Neuronal stem cell (in vitro differentiated cells): ENCODE results near the gene ARHGAP32.

Source experiments
- DNase-seq: peaks from one replicate; pipeline ENCODE4 v3.0.0-alpha.2; 2013; ENCODE audit warnings: low spot score
- H2AFZ ChIP-seq: one replicate; pipeline ENCODE4 v1.6.1; 2013; ENCODE audit warnings: mild to moderate bottlenecking, low read length, inconsistent platforms
- H2AK5ac ChIP-seq: 2 replicates; pipeline ENCODE4 v1.6.1; 2013; ENCODE audit warnings: low read depth, mild to moderate bottlenecking, inconsistent platforms, low read length, moderate library complexity, mixed read lengths
- H2BK120ac ChIP-seq: 2 replicates; pipeline ENCODE4 v1.6.1; 2013; ENCODE audit warnings: low read depth, mild to moderate bottlenecking, inconsistent platforms, low read length, moderate library complexity, mixed read lengths
- H2BK12ac ChIP-seq: one replicate; pipeline ENCODE4 v1.6.1; 2013; ENCODE audit warnings: low read length, inconsistent platforms
- H2BK15ac ChIP-seq: 2 replicates; pipeline ENCODE4 v1.6.1; 2013; ENCODE audit warnings: mild to moderate bottlenecking, low read length, inconsistent platforms, mixed read lengths
- H2BK5ac ChIP-seq: one replicate; pipeline ENCODE4 v1.6.1; 2013; ENCODE audit warnings: inconsistent platforms, mild to moderate bottlenecking, low read length, moderate library complexity
- H3K14ac ChIP-seq: one replicate; pipeline ENCODE4 v1.6.1; 2013; ENCODE audit warnings: low read length, inconsistent platforms
- H3K18ac ChIP-seq: 2 replicates; pipeline ENCODE4 v1.6.1; 2013; ENCODE audit warnings: low read length, inconsistent platforms
- H3K23ac ChIP-seq: 2 replicates; pipeline ENCODE4 v1.6.1; 2013; ENCODE audit warnings: low read depth, mild to moderate bottlenecking, mixed read lengths, low read length, inconsistent platforms; ENCODE audit not compliant: poor library complexity
- H3K27ac ChIP-seq: replicated peaks from 3 replicates; pipeline ENCODE4 v1.5.1; 2013; ENCODE audit warnings: low read length, inconsistent platforms
- H3K27me3 ChIP-seq, 3 experiments: 2 replicates each; pipeline ENCODE4 v1.6.1; 2013; ENCODE audit warnings: low read length in 3 of 3, mild to moderate bottlenecking in 2 of 3, inconsistent platforms in 1 of 3, low read depth in 1 of 3, mixed read lengths in 1 of 3, moderate library complexity in 1 of 3; ENCODE audit not compliant: control insufficient read depth in 3 of 3, insufficient read depth in 3 of 3
- H3K36me3 ChIP-seq, 2 donors: replicated peaks in 1 of 2; 2 replicates each; pipeline ENCODE4 v1.6.1; 2013; ENCODE audit warnings: low read length in 2 of 2; ENCODE audit not compliant: control insufficient read depth in 2 of 2, insufficient read depth in 2 of 2
- H3K4ac ChIP-seq: 2 replicates; pipeline ENCODE4 v1.6.1; 2013; ENCODE audit warnings: inconsistent platforms, mild to moderate bottlenecking, low read length, moderate library complexity
- H3K4me1 ChIP-seq, 2 donors: 1 replicate in 1 of 2; 2 replicates in 1 of 2; pipeline ENCODE4 v1.6.1; 2013; ENCODE audit warnings: low read length in 2 of 2, low read depth in 1 of 2; ENCODE audit not compliant: control insufficient read depth in 2 of 2, insufficient read depth in 1 of 2
- H3K4me2 ChIP-seq: one replicate; pipeline ENCODE4 v1.6.1; 2013; ENCODE audit warnings: mild to moderate bottlenecking, low read length, inconsistent platforms; ENCODE audit not compliant: insufficient read depth, poor library complexity, severe bottlenecking
- H3K4me3 ChIP-seq, 2 donors: 2 replicates each; pipeline ENCODE4 v1.5.1; 2013; ENCODE audit warnings: low read length in 2 of 2, mild to moderate bottlenecking in 2 of 2, inconsistent platforms in 1 of 2, moderate library complexity in 1 of 2
- H3K79me1 ChIP-seq: one replicate; pipeline ENCODE4 v1.6.1; 2013; ENCODE audit warnings: low read depth, mild to moderate bottlenecking, inconsistent platforms, low read length, moderate library complexity
- H3K9ac ChIP-seq: one replicate; pipeline ENCODE4 v1.6.1; 2013; ENCODE audit warnings: mild to moderate bottlenecking, low read depth, low read length, inconsistent platforms; ENCODE audit not compliant: poor library complexity
- H3K9me3 ChIP-seq, 2 donors: replicated peaks in 1 of 2; 2 replicates each; pipeline versions ENCODE3 to v1.6.1; 2013; ENCODE audit warnings: low read length in 2 of 2, mild to moderate bottlenecking in 2 of 2, inconsistent platforms in 1 of 2, low read depth in 1 of 2, mixed read lengths in 1 of 2, moderate library complexity in 1 of 2; ENCODE audit not compliant: control insufficient read depth in 2 of 2, insufficient read depth in 1 of 2
- H4K8ac ChIP-seq: one replicate; pipeline ENCODE4 v1.6.1; 2013; ENCODE audit warnings: low read depth, mild to moderate bottlenecking, inconsistent platforms, low read length, moderate library complexity
- H4K91ac ChIP-seq: one replicate; pipeline ENCODE4 v1.6.1; 2013; ENCODE audit warnings: low read length, low read depth, mild to moderate bottlenecking, inconsistent platforms; ENCODE audit not compliant: poor library complexity
- WGBS, 2 donors: extraction: QIAGEN DNeasy Blood & Tissue Kit; methylation state at CpG; one replicate each; pipeline ENCODE4 v1.1.7; 2013; ENCODE audit warnings: missing lambda C conversion rate in 2 of 2, mixed read lengths in 1 of 2; ENCODE audit not compliant: insufficient read length in 2 of 2, insufficient replicate concordance in 1 of 2; ENCODE audit errors: extremely low coverage in 2 of 2; 5-methylcytosine and 5-hydroxymethylcytosine counted together

Gene ARHGAP32

GRCh38 chr11:129045150-129045549 lies 147.0 kb downstream of the ARHGAP32 start:
- Histone ChIP-seq H3K36me3 (peaks cover 1 to 4% of the 10 kb centered on the region in 2 donors), H3K4me2 (no peak overlapping the region), H3K4me1 (no peaks in the 10 kb centered on the region), H2BK5ac (no peak overlapping the region), H4K91ac (no peak overlapping the region), H3K9me3 (no peaks in the 10 kb centered on the region), H3K4ac (no peak overlapping the region), H3K9ac (no peak overlapping the region), H2BK15ac (no peak overlapping the region), H2AFZ (no peak overlapping the region), H3K27me3 (no peaks in the 10 kb centered on the region), H4K8ac (no peak overlapping the region), H3K14ac (no peak overlapping the region), H2AK5ac (no peak overlapping the region), H3K23ac (no peak overlapping the region), H3K18ac (no peak overlapping the region), H3K79me1 (no peaks in the 10 kb centered on the region), H3K27ac (no peak overlapping the region), H2BK12ac (no peak overlapping the region), H3K4me3 (no peak overlapping the region), H2BK120ac (no peak overlapping the region)
- no peak for DNase-seq
- WGBS, 2 donors: no CpG with 5 or more reads among the region's 5 CpGs

- no CpG with 5 or more reads among the region's 4 CpGs for WGBS, 2 donors
- Histone ChIP-seq H3K4me2 (no peak overlapping the region), H3K9me3 (peaks cover 0 to 7% of the 10 kb centered on the region in 2 donors), H2BK15ac (no peak overlapping the region), H3K27ac (no peak overlapping the region), H3K4me3 (no peak overlapping the region), H3K27me3 (no peaks in the 10 kb centered on the region), H4K91ac (no peak overlapping the region), H2BK12ac (no peak overlapping the region), H3K14ac (no peak overlapping the region), H3K79me1 (no peaks in the 10 kb centered on the region), H3K4ac (no peak overlapping the region), H2AK5ac (no peak overlapping the region), H4K8ac (no peak overlapping the region), H3K18ac (no peak overlapping the region), H3K23ac (no peak overlapping the region), H2BK5ac (no peak overlapping the region), H2AFZ (no peak overlapping the region), H2BK120ac (no peak overlapping the region), H3K9ac (no peak overlapping the region), H3K36me3 (peaks cover 1 to 9% of the 10 kb centered on the region in 2 donors), H3K4me1 (no peaks in the 10 kb centered on the region)
- DNase-seq: no peak
Observed at GRCh38 chr11:129042503-129042902, 149.6 kb downstream of the ARHGAP32 start.

- H3K18ac ChIP-seq: no peak overlapping the region
- WGBS, 2 donors: no CpG with 5 or more reads among the region's 3 CpGs
- no peak overlapping the region for H4K91ac ChIP-seq
- H2BK120ac ChIP-seq: no peak overlapping the region
- H3K4me3 ChIP-seq: no peak overlapping the region
- no peak overlapping the region for H3K4ac ChIP-seq
- H3K9ac ChIP-seq: no peak overlapping the region
- H4K8ac ChIP-seq: no peak overlapping the region
- H3K4me1 ChIP-seq: no peaks in the 10 kb centered on the region
- H3K79me1 ChIP-seq: no peaks in the 10 kb centered on the region
- no peaks in the 10 kb centered on the region for H3K27me3 ChIP-seq
- H2BK5ac ChIP-seq: no peak overlapping the region
- H2AK5ac ChIP-seq: no peak overlapping the region
- peaks cover 1 to 9% of the 10 kb centered on the region in 2 donors for H3K36me3 ChIP-seq
- H3K14ac ChIP-seq: no peak overlapping the region
- H3K27ac ChIP-seq: no peak overlapping the region
- DNase-seq: no peak
- no peak overlapping the region for H2AFZ ChIP-seq
- H3K9me3 ChIP-seq: peaks cover 0 to 7% of the 10 kb centered on the region in 2 donors
- H3K23ac ChIP-seq: no peak overlapping the region
- H2BK15ac ChIP-seq: no peak overlapping the region
- no peak overlapping the region for H2BK12ac ChIP-seq
- H3K4me2 ChIP-seq: no peak overlapping the region
Observed at GRCh38 chr11:129041611-129042018, 150.5 kb downstream of the ARHGAP32 start.

- Histone ChIP-seq H3K14ac (no peak overlapping the region), H3K27me3 (no peaks in the 10 kb centered on the region), H3K4me2 (no peak overlapping the region), H3K36me3 (peaks cover 1 to 9% of the 10 kb centered on the region in 2 donors), H2BK15ac (no peak overlapping the region), H3K9ac (no peak overlapping the region), H3K9me3 (peaks cover 0 to 7% of the 10 kb centered on the region in 2 donors), H4K91ac (no peak overlapping the region), H3K23ac (no peak overlapping the region), H3K4ac (no peak overlapping the region), H2AK5ac (no peak overlapping the region), H3K79me1 (no peaks in the 10 kb centered on the region), H2BK120ac (no peak overlapping the region), H2BK12ac (no peak overlapping the region), H3K27ac (no peak overlapping the region), H2AFZ (no peak overlapping the region), H3K18ac (no peak overlapping the region), H3K4me1 (no peaks in the 10 kb centered on the region), H4K8ac (no peak overlapping the region), H3K4me3 (no peak overlapping the region), H2BK5ac (no peak overlapping the region)
- DNase-seq: no peak
Observed at GRCh38 chr11:129040934-129041333, 151.2 kb downstream of the ARHGAP32 start.
